Activated naive CD4-positive, alpha-beta T cell treated with anti-CD3 and anti-CD28 coated beads, Interleukin-2, amount 50 U/mL, for 72 hours (primary cell): ENCODE results near the gene KHDRBS2. TPM values are rescaled to one million over a fixed set of nuclear protein-coding genes. Genes with fewer than 3 reads are reported as not detected.

Experiments
- ATAC-seq, 2 donors: fragments of 150-1000 bp; cut with Tn5 transposase; 2 replicates each; pipeline ENCODE4 v1.10.0; 2021; ENCODE audit warnings: mild to moderate bottlenecking in 2 of 2, moderate library complexity in 2 of 2
- DNase-seq, 2 donors: peaks; one replicate each; pipeline ENCODE4 v3.0.0; 2021 to 2022; ENCODE audit warnings: low spot score in 2 of 2
- H3K27ac Mint-ChIP-seq, 2 donors: one replicate each; pipeline ENCODE4 v1.8.0; 2022; ENCODE audit warnings: mild to moderate bottlenecking in 2 of 2, mixed read lengths in 2 of 2
- H3K36me3 Mint-ChIP-seq, 2 donors: one replicate each; pipeline ENCODE4 v1.8.0; 2022; ENCODE audit warnings: mixed read lengths in 2 of 2
- H3K9me3 Mint-ChIP-seq, 2 donors: one replicate each; pipeline ENCODE4 v1.8.0; 2022; ENCODE audit warnings: mixed read lengths in 2 of 2
- total RNA-seq, 2 donors: library from RNA; stranded (reverse); gene quantifications; one replicate each; pipeline ENCODE4 v1.2.3, GENCODE V29; 2022

Gene KHDRBS2
- not detected for total RNA-seq

DNA sequence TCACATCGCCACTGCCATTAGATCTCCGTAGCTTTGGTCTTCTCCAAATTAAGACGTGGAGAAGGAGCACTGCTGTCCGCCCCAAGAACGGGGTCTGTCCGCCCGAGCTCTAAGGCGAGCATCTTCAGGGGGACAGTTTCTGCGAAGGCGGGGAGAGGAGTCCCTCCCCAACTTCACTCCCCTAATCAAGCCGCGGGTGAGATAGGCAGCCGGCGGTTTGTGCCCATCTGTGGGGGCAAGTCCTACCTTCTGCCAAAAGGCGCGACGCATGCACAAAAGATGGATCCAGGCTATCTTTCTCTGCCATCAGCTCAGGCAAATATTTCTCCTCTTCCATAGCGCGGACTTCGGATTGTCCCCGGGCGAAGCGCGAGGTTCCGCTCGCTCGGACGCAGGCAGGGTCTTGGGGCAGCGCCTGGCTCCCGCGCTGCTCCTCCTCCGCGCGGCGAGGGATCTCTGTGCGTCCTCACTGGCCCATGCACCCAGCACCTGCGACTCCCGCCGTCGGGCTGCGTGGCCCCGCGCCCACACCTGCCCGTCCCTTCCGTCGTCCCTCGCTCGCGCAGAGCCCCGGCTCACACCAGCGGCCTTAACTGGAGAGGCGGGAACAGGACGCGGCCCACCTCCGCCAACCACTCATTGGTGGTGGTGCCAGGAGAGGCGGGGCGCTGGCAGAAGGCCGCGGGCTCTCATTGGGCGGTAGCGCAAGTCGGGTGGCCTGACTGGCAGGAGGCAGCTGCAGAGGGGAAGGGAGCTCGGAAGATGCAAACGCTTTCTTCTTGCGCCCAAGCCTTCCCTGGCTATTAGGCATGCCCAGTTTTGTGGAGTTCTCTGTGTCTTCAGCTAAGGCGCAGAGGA lies at the start of gene KHDRBS2:
Gene KHDRBS2 (minus strand): TSS at position 614 of the 858 bp plus-strand sequence.
- ATAC-seq (peak; percentile 11 to 55), DNase-seq (no peak)
- Mint-ChIP-seq H3K36me3 (peaks cover 0 to 4% of the 10 kb centered on the region in 2 donors), H3K9me3 (peaks cover 0 to 9% of the 10 kb centered on the region in 2 donors), H3K27ac (no peak within 1 kb of the TSS)

DNA sequence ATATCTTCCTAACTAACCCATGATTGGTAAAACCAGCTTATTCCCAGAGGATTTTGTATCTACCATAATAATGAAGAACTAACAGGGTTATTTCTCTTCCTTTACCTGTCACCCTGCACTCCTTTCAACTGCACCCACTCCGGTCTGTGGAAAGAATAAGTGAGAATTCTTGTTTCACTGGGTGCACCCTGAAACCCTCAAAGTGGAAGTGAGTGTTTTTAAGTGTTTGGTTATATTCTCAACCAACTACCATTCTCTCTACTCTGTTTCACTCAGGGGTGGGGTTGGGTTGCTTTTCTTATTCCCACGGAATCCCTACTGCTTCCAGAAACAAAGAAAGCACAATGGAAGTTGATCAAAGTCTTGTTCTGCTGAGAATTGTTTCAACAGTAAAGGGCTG lies 42.6 kb upstream of the KHDRBS2 start:
- no peak overlapping the region for H3K27ac Mint-ChIP-seq
- no peak for ATAC-seq
- DNase-seq: no peak
- peaks cover 0 to 4% of the 10 kb centered on the region in 2 donors for H3K36me3 Mint-ChIP-seq
- H3K9me3 Mint-ChIP-seq: peaks cover 20 to 21% of the 10 kb centered on the region in 2 donors

DNA sequence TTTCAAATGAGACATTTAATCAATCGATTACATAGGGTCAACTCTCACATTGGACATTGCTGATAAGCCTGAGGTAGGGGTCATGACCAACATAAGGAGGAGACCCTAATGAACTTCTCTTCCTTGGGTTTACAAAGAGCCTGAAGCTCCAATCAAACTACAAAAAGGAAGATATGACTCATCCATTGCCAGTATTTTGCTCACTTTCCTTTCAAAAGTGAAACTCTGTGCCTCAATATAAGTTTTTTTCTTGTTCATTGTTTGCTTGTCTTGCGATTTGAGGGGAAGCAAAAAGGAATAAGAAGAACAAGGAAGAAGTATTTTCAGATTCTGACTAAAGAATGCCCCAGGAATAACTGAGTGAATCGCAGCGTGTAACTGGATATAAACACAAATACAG lies 38.8 kb upstream of the KHDRBS2 start:
- Mint-ChIP-seq H3K27ac (no peak overlapping the region), H3K9me3 (peaks cover 18 to 22% of the 10 kb centered on the region in 2 donors), H3K36me3 (no peaks in the 10 kb centered on the region)
- ATAC-seq (no peak), DNase-seq (no peak)

DNA sequence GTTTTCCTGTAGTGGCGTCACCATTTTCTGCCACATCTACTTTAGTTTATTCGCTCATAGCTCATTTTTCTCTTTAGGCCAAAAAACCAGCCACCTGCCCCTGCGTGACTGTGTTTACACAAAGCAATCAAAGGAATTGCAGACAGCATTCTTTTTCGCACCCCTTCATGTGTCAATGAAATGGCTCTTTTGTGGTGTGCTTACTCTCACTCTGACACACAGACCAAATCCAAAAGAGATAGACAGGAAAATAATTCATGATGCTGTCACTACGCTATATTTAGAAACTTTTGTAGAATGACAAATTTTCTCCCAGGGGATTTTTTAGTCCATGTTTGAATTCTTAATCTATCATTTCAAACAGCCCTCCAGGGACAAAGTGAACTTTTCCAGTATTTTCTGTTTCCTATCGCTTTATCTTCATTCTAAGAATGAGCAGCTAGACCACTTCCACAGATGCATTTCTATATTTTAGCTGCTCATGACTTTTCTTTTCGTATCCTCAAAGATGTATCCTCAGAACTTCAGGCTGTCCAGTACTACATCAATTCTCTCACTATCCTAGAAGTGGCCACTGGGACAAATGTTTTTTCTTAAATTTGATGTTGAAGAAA lies 37.9 kb upstream of the KHDRBS2 start:
- no peaks in the 10 kb centered on the region for H3K36me3 Mint-ChIP-seq
- DNase-seq (no peak), ATAC-seq (no peak)
- peaks cover 22 to 26% of the 10 kb centered on the region in 2 donors for H3K9me3 Mint-ChIP-seq
- H3K27ac Mint-ChIP-seq: no peak overlapping the region

DNA sequence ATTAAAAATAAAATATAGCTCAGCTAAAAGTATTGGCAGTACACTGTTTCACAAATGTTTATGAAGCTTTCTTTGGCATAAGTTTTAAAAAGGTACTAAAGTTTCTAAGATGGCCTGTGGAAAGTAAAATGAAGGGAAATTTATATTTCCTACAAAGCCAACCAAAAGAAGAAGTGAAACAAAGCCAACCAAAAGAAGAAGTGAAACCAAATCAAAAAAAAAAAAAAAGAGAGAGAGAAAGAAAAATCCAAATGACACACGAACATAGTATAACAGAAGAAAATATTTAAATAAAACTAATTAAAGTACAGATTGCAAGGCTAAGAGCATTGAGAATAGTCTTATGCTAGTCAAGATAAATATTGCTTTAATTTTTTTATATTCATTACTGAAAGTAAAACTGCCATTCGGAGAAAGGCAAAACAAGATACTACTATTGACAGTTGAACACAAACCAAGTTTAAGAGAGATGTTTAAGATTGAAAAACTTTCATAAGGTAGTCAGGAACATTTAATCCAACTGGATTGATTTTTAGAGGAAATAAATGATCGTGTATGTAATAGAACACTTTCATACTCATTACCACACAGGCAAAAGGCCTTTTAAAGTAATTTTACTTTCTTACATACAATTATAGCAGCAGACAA lies 12.8 kb upstream of the KHDRBS2 start:
- Mint-ChIP-seq H3K9me3 (peaks cover 9 to 12% of the 10 kb centered on the region in 2 donors), H3K36me3 (no peaks in the 10 kb centered on the region)
- ATAC-seq: no peak

DNA sequence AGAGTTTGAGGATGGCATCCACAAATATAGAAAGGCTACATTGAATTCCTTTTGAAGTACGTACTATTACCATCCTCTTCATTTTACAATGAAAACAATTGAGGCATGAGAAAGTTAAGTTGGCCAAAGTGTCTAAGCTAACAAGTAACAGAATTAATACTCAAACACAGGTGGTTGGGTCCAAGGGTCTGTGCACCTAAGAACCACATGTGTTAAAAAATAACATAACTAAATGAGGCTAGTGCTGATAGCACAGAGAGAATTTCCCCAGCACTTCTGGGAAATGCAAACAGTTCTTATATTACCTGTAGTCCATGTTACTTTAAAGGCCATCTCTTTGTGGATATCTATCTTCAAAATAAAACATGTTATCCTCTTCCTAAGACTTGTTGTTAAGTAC lies 10.5 kb upstream of the KHDRBS2 start:
- DNase-seq: no peak

More for the DNA sequence above, 12.8 kb upstream of the KHDRBS2 start:
- DNase-seq: no peak
- no peak overlapping the region for H3K27ac Mint-ChIP-seq

DNA sequence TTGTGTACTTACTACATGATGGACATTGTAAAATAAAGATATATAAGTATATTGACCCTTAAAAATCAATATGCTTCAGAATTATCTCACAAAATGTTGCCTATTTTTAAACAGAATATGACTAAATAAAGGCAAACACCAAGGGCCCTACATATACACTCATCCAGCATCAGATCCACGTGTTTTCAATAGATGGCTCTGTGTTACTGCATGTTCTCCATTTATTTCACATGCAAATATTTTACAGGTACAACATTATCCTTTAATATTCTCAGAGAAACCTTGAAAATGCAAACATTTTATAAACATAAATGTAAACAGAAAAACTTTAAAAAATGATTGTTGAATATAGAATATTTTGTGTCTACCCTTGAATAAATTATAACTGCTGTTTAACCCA lies 2.9 kb upstream of the KHDRBS2 start:
- no peak overlapping the region for H3K27ac Mint-ChIP-seq
- no peak for DNase-seq
- peaks cover 4 to 12% of the 10 kb centered on the region in 2 donors for H3K9me3 Mint-ChIP-seq
- ATAC-seq: no peak
- peaks cover 0 to 4% of the 10 kb centered on the region in 2 donors for H3K36me3 Mint-ChIP-seq

More for the DNA sequence above, 10.5 kb upstream of the KHDRBS2 start:
- no peaks in the 10 kb centered on the region for H3K36me3 Mint-ChIP-seq
- no peak for ATAC-seq
- H3K27ac Mint-ChIP-seq: no peak overlapping the region
- peaks cover 11 to 13% of the 10 kb centered on the region in 2 donors for H3K9me3 Mint-ChIP-seq

DNA sequence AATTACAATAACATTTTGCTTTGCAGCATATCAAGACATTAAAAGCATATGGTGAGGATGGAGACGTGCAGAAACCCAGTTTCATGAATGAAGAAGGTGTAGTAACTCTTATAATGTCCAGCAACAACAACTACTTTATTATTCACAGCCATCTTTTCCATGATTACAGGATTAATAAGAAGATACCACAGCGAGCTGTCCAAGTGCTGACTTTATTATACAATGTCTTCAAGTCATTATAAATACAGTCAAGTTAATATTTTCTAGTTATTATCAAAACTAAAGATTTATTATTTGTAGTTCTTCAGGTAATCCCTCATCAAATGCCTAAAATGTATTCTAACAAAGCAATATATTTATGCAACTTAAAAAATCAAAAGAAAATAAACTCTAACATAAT lies 2.5 kb upstream of the KHDRBS2 start:
- H3K27ac Mint-ChIP-seq: no peak overlapping the region
- no peak for ATAC-seq
- peaks cover 0 to 4% of the 10 kb centered on the region in 2 donors for H3K36me3 Mint-ChIP-seq
- DNase-seq: no peak
- H3K9me3 Mint-ChIP-seq: peaks cover 4 to 12% of the 10 kb centered on the region in 2 donors

DNA sequence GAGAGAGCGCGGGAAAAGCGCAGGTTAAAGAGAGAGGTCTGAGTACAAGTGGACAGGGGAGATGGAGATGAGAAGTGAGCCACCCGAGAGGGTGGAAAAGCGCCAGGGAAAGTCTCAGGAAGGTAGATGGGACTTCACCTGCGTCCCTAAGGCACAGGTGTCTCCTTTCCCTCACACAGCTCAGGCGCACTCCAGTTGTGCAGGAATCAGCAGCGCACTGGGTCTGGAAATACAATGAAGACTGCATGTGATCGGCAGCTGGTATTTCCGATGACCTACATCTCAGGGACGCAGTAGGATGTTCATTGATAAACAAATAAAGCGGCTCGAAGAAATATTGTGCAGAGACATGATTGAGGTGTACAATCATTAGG lies 432 bp upstream of the KHDRBS2 start:
- Mint-ChIP-seq H3K9me3 (peaks cover 0 to 9% of the 10 kb centered on the region in 2 donors), H3K36me3 (peaks cover 0 to 4% of the 10 kb centered on the region in 2 donors), H3K27ac (no peak overlapping the region)
- DNase-seq (no peak), ATAC-seq (no peak)

DNA sequence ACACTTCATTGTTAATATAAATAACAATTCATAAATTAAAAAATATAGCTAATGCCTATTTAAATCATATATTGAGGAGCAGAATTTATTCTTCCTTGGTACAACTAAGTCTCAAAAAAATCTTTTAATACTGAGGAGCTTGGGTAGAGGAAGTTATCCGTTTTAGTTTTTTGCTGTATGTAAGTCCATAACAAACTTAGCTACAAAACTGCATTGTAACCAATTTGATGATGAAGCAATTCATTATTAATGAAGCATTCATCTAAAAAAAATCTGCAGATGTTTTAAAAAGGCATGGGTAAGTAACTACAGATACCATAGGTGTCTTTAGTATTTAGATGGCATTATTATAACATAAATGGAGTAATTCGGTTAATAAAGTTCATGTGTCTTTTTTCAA lies 1.3 kb downstream of the KHDRBS2 start:
- DNase-seq: no peak
- peaks cover 0 to 4% of the 10 kb centered on the region in 2 donors for H3K36me3 Mint-ChIP-seq
- no peak for ATAC-seq
- H3K27ac Mint-ChIP-seq: no peak overlapping the region
- peaks cover 0 to 9% of the 10 kb centered on the region in 2 donors for H3K9me3 Mint-ChIP-seq

DNA sequence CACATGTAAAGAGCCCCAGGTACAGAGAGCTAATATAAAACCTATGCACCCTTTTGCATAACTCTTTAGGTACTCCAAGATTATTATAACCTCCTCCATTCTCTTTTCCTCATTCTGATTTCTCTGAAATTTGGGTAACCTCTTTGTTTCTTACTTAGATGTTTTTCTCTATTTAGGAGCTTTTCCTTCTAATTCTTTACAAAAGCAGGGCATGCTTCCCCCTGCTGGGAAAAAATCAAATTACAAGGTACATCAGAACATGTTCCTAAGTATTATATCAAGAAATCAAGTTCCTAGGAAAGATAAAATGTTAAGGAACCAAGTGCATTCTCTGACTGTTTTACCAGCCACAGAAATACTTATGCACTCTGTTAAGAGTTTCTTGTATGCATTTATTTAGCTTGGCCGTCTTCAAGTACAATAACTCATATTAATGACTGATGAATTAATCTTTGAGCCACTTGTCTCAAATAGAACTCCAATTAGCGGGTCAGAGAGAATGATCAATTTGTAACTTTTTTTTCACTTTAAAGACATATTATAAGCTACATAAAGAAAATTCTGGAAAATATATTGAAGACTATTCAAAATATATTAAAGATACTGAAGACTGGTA lies 2.1 kb downstream of the KHDRBS2 start:
- Mint-ChIP-seq H3K36me3 (peaks cover 0 to 4% of the 10 kb centered on the region in 2 donors), H3K27ac (no peak overlapping the region), H3K9me3 (peaks cover 0 to 9% of the 10 kb centered on the region in 2 donors)
- DNase-seq (peak in 1 of 2 donors; percentile 6), ATAC-seq (no peak)

DNA sequence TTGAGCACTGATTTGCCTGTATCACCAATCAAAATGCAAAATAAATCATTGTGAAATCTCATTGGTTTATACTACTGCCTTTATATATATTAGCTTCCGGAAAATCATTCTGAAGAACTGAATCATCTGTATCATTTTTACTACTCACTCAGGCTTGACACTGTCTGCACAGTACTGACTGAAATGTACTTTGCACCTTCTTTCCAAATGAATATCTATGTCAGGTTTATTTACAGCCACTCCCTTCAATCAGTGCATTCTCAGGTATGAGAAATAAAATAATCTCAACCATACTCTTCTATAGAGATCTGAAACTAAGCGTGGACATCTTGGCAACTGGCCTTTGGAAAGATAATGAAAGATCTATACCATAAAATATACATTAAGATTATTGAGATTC lies 2.7 kb downstream of the KHDRBS2 start:
- no peak for DNase-seq
- Mint-ChIP-seq H3K27ac (no peak overlapping the region), H3K9me3 (peaks cover 0 to 9% of the 10 kb centered on the region in 2 donors), H3K36me3 (peaks cover 0 to 4% of the 10 kb centered on the region in 2 donors)
- ATAC-seq: no peak

DNA sequence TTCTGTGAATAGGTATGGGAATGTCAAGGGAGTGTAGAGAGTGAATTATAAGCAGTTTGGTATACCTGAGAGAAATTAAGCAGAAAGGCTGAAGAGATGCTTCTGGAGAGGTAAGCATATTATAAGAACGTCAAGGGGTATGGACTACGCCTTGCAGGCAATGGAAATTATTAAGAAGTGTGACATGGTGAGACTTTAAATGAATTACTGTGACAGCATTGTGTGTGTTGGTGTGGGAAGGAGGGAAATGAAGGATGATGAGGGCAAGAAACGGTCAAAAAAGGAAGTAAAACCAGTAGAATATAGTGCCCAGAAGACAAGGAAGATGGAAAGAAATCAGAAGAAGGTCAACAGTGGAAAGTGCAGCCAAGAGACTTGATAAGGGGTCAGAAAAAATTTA lies 5.9 kb downstream of the KHDRBS2 start:
- no peaks in the 10 kb centered on the region for H3K36me3 Mint-ChIP-seq
- no peaks in the 10 kb centered on the region for H3K9me3 Mint-ChIP-seq
- ATAC-seq (no peak), DNase-seq (no peak)
- H3K27ac Mint-ChIP-seq: no peak overlapping the region

DNA sequence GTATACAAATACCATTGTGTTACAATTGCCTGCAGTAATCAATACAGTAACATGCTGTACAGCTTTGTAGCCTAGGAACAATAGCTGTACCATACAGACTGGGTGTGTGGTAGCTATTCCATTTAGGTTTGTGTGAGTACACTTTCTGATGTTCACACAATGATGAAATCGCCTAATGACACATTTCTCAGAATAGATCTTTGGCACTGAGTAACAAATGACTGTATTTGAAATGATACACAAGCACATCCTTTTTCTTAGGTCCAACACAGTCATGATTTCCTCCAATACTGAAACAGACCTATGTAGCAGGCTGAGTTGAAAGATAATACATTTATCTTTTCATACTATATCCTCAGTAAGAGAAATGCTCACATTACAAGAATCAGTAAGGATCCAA lies 13.9 kb downstream of the KHDRBS2 start:
- peak in 1 of 2 donors; percentile 34 for ATAC-seq
- no peaks in the 10 kb centered on the region for H3K36me3 Mint-ChIP-seq

DNA sequence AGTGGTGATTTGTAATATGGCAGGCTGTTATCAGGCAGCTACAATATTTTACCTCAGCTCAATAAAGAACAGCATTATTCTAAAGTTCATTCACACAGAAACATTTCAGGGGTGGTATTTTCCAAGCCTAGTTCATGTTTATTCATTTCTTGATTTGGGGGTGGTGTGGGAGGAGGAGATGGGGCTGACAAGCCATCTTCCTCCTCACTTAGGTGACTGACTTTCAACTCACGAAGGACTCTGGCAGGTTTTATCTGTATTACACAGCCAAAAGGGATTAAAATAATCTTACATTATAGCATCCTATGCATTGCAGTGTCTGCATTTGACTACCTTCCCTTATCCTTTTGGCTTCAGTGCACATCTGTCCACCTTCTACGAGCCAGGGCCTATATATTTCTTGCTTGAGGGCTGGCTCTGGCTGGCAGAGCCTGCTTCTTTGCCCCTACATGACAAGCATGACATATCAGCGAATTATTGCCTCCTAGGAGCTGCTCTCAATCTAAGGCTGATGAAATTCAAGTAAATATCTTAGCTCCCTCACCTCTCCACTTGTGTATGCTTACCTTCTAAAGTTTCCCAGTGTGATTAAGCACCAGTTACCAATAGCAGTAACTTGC lies 20.0 kb downstream of the KHDRBS2 start:
- no peak overlapping the region for H3K27ac Mint-ChIP-seq
- no peak for DNase-seq
- ATAC-seq: no peak
- H3K9me3 Mint-ChIP-seq: peaks cover 0 to 4% of the 10 kb centered on the region in 2 donors
- H3K36me3 Mint-ChIP-seq: no peaks in the 10 kb centered on the region

More for the DNA sequence above, 13.9 kb downstream of the KHDRBS2 start:
- Mint-ChIP-seq H3K27ac (no peak overlapping the region), H3K9me3 (peaks cover 0 to 2% of the 10 kb centered on the region in 2 donors)
- DNase-seq: no peak

DNA sequence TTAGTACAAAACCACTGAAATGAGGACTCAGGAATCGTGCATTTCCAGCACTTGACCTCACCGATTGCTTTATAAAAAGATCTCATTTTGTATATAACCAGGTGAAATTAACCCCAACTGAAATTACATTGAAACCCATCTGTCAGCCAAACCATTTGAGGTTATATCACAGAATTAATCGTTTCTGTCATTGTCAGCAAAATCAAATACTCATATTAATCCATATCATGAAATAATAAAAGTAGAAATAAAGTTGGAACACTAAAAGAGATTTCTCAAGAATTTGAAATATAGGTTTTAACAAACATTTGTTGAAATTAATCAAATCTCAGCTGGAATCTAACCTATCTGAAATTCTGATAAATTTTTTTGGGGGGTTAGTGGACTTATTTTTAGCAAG lies 23.7 kb downstream of the KHDRBS2 start:
- no peaks in the 10 kb centered on the region for H3K36me3 Mint-ChIP-seq
- peaks cover 0 to 3% of the 10 kb centered on the region in 2 donors for H3K9me3 Mint-ChIP-seq
- no peak for ATAC-seq

More for the DNA sequence above, 23.7 kb downstream of the KHDRBS2 start:
- H3K27ac Mint-ChIP-seq: no peak overlapping the region
- DNase-seq: no peak
